GM23338 (cell line): ENCODE results near the gene TMEM88. TPM values are rescaled to one million over a fixed set of nuclear protein-coding genes. Genes with fewer than 3 reads are reported as not detected.

Source experiments
- ATAC-seq: fragments of 200-7000 bp; cut with Tn5 transposase; 3 replicates; pipeline ENCODE4 v1.9.1; 2020
- DNase-seq: peaks from one replicate; pipeline ENCODE4 v3.0.0-alpha.2; 2015; ENCODE audit warnings: low spot score
- H2AFZ ChIP-seq: fragments of 200-600 bp; sonication (generic); 2 replicates; pipeline ENCODE4 v1.8.0; 2016; ENCODE audit warnings: antibody characterized with exemption, mild to moderate bottlenecking, moderate library complexity
- H3F3A ChIP-seq: fragments of 200-600 bp; sonication (generic); replicated peaks from 2 replicates; pipeline ENCODE4 v1.8.0; 2017; ENCODE audit warnings: antibody characterized with exemption, mixed run types, low read depth
- H3K27ac ChIP-seq: fragments of 200-600 bp; sonication (generic); 2 replicates; pipeline ENCODE4 v1.6.1; 2016; ENCODE audit warnings: low read depth
- H3K27me3 ChIP-seq: fragments of 200-600 bp; sonication (generic); 2 replicates; pipeline ENCODE4 v1.8.0; 2016; ENCODE audit warnings: mild to moderate bottlenecking, mixed run types, moderate library complexity; ENCODE audit not compliant: insufficient read depth
- H3K36me3 ChIP-seq: fragments of 200-600 bp; sonication (generic); 2 replicates; pipeline ENCODE4 v1.8.0; 2016; ENCODE audit warnings: mild to moderate bottlenecking; ENCODE audit not compliant: insufficient read depth
- H3K4me1 ChIP-seq: fragments of 200-600 bp; sonication (generic); 2 replicates; pipeline ENCODE4 v1.8.0; 2016; ENCODE audit warnings: mild to moderate bottlenecking, moderate library complexity; ENCODE audit not compliant: insufficient read depth
- H3K4me2 ChIP-seq: fragments of 200-600 bp; sonication (generic); 2 replicates; pipeline ENCODE4 v1.7.1; 2017; ENCODE audit warnings: mixed run types
- H3K4me3 ChIP-seq: fragments of 200-600 bp; sonication (generic); 2 replicates; pipeline ENCODE4 v1.6.1; 2016; ENCODE audit warnings: mixed run types
- H3K79me2 ChIP-seq: fragments of 200-600 bp; sonication (generic); replicated peaks from 2 replicates; pipeline ENCODE4 v1.8.0; 2017; ENCODE audit warnings: mild to moderate bottlenecking; ENCODE audit not compliant: insufficient read depth
- H3K9me2 ChIP-seq: fragments of 200-600 bp; sonication (generic); 2 replicates; pipeline ENCODE4 v1.8.0; 2017; ENCODE audit not compliant: insufficient read depth
- H4K20me1 ChIP-seq: fragments of 200-600 bp; sonication (generic); replicated peaks from 2 replicates; pipeline ENCODE4 v1.8.0; 2017; ENCODE audit warnings: mild to moderate bottlenecking; ENCODE audit not compliant: insufficient read depth
- H3K27ac Mint-ChIP-seq: 2 replicates; pipeline ENCODE4 v1.8.0; 2020; ENCODE audit warnings: inconsistent platforms, mild to moderate bottlenecking, moderate library complexity, mixed read lengths
- H3K27me3 Mint-ChIP-seq: 3 replicates; pipeline ENCODE4 v1.8.0; 2022; ENCODE audit warnings: low read depth, mild to moderate bottlenecking, moderate library complexity, mixed read lengths, inconsistent platforms; ENCODE audit not compliant: insufficient read depth, poor library complexity
- H3K36me3 Mint-ChIP-seq: 3 replicates; pipeline ENCODE4 v1.8.0; 2021; ENCODE audit warnings: low read depth, mild to moderate bottlenecking, inconsistent platforms, moderate library complexity, mixed read lengths
- H3K4me1 Mint-ChIP-seq: 3 replicates; pipeline ENCODE4 v1.8.0; 2020; ENCODE audit warnings: mild to moderate bottlenecking, inconsistent platforms, mixed read lengths
- H3K4me3 Mint-ChIP-seq: 3 replicates; pipeline ENCODE4 v1.8.0; 2021; ENCODE audit warnings: moderate library complexity, mild to moderate bottlenecking, inconsistent platforms, mixed read lengths
- H3K9me3 Mint-ChIP-seq: 3 replicates; pipeline ENCODE4 v1.8.0; 2020; ENCODE audit warnings: moderate library complexity, mild to moderate bottlenecking, inconsistent platforms, mixed read lengths
- CREB1 ChIP-seq: fragments of 250-450 bp; sonication (Bioruptor Pico); IDR thresholded peaks from 2 replicates; pipeline ENCODE4 v1.5.0; 2020; ENCODE audit warnings: low read depth, mild to moderate bottlenecking, moderate library complexity
- EZH2phosphoT487 ChIP-seq: fragments of 200-600 bp; sonication (generic); IDR thresholded peaks from one replicate; pipeline ENCODE4 v1.8.1; 2018; ENCODE audit warnings: antibody characterized with exemption; ENCODE audit not compliant: unreplicated experiment
- JUNB ChIP-seq: IDR thresholded peaks from one replicate; pipeline ENCODE4 v1.6.1; 2016; ENCODE audit warnings: antibody characterized with exemption; ENCODE audit not compliant: unreplicated experiment
- NANOG ChIP-seq: IDR thresholded peaks from 2 replicates; pipeline ENCODE4 v1.6.1; 2016; ENCODE audit warnings: antibody characterized with exemption, borderline replicate concordance
- POLR2AphosphoS5 ChIP-seq: IDR thresholded peaks from 2 replicates; pipeline ENCODE4 v1.6.1; 2016; ENCODE audit warnings: antibody characterized with exemption, low read depth
- STAT1 ChIP-seq: IDR thresholded peaks from one replicate; pipeline ENCODE4 v1.6.1; 2016; ENCODE audit warnings: antibody characterized with exemption; ENCODE audit not compliant: unreplicated experiment
- ZNF114 ChIP-seq: fragments of 250-450 bp; sonication (Bioruptor Pico); IDR thresholded peaks from 2 replicates; pipeline ENCODE4 v1.5.0; 2020; ENCODE audit warnings: mild to moderate bottlenecking, moderate library complexity
- ZNF331 ChIP-seq: fragments of 250-450 bp; sonication (Bioruptor Pico); IDR thresholded peaks from 2 replicates; pipeline ENCODE4 v1.5.0; 2020; ENCODE audit warnings: low read depth, mild to moderate bottlenecking, moderate library complexity
- polyA plus RNA-seq: library from polyadenylated mRNA; unstranded; fragments of >200 nt; fragmentation: Nextera tagmentation; extraction: Ambion mirVana; gene quantifications from 2 replicates; pipeline ENCODE4 v1.2.1, GENCODE V29; 2016
- total RNA-seq: library from RNA; depleted of rRNA; stranded (reverse); fragments of >200 nt; shearing (Covaris generic); gene quantifications from 2 replicates; pipeline ENCODE4 v1.2.3, GENCODE V29; 2014
- TF ChIP-seq, protein P1 (sequence below): fragments of 250-450 bp; sonication (Bioruptor Pico); IDR thresholded peaks from 2 replicates; pipeline ENCODE4 v1.5.0; 2020; ENCODE audit warnings: mild to moderate bottlenecking, moderate library complexity
- TF ChIP-seq, protein P2 (sequence below): IDR thresholded peaks from one replicate; pipeline ENCODE4 v1.6.1; 2018; ENCODE audit warnings: antibody characterized with exemption; ENCODE audit not compliant: unreplicated experiment
- TF ChIP-seq, protein P3 (sequence below): IDR thresholded peaks from 2 replicates; pipeline ENCODE4 v1.6.1; 2016; ENCODE audit warnings: antibody characterized with exemption

TMEM88 gene
- total and polyA plus RNA-seq, 2 experiments from 2014 or later = 0.58 to 0.97 TPM

DNA sequence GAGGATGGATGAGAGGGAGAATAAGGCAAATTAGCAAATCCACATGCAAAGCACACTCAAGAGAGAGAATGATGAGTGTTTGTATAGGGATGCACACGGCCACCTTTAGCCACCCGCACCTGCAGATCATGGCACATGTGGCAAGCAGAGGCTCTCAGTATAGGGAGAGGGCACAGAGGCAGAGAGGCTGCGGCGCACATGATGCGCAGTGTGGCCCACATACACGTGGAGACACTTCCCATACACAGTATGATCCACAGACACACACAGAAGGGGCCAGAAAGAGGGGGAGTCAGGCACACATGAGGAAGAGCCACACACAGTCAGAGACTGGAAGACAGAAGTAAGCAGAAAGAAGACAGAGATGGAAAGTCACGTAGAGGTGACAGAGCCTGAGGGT is 27.2 kb downstream of the TMEM88 start (continued):
- TF ChIP-seq, protein P1, sequence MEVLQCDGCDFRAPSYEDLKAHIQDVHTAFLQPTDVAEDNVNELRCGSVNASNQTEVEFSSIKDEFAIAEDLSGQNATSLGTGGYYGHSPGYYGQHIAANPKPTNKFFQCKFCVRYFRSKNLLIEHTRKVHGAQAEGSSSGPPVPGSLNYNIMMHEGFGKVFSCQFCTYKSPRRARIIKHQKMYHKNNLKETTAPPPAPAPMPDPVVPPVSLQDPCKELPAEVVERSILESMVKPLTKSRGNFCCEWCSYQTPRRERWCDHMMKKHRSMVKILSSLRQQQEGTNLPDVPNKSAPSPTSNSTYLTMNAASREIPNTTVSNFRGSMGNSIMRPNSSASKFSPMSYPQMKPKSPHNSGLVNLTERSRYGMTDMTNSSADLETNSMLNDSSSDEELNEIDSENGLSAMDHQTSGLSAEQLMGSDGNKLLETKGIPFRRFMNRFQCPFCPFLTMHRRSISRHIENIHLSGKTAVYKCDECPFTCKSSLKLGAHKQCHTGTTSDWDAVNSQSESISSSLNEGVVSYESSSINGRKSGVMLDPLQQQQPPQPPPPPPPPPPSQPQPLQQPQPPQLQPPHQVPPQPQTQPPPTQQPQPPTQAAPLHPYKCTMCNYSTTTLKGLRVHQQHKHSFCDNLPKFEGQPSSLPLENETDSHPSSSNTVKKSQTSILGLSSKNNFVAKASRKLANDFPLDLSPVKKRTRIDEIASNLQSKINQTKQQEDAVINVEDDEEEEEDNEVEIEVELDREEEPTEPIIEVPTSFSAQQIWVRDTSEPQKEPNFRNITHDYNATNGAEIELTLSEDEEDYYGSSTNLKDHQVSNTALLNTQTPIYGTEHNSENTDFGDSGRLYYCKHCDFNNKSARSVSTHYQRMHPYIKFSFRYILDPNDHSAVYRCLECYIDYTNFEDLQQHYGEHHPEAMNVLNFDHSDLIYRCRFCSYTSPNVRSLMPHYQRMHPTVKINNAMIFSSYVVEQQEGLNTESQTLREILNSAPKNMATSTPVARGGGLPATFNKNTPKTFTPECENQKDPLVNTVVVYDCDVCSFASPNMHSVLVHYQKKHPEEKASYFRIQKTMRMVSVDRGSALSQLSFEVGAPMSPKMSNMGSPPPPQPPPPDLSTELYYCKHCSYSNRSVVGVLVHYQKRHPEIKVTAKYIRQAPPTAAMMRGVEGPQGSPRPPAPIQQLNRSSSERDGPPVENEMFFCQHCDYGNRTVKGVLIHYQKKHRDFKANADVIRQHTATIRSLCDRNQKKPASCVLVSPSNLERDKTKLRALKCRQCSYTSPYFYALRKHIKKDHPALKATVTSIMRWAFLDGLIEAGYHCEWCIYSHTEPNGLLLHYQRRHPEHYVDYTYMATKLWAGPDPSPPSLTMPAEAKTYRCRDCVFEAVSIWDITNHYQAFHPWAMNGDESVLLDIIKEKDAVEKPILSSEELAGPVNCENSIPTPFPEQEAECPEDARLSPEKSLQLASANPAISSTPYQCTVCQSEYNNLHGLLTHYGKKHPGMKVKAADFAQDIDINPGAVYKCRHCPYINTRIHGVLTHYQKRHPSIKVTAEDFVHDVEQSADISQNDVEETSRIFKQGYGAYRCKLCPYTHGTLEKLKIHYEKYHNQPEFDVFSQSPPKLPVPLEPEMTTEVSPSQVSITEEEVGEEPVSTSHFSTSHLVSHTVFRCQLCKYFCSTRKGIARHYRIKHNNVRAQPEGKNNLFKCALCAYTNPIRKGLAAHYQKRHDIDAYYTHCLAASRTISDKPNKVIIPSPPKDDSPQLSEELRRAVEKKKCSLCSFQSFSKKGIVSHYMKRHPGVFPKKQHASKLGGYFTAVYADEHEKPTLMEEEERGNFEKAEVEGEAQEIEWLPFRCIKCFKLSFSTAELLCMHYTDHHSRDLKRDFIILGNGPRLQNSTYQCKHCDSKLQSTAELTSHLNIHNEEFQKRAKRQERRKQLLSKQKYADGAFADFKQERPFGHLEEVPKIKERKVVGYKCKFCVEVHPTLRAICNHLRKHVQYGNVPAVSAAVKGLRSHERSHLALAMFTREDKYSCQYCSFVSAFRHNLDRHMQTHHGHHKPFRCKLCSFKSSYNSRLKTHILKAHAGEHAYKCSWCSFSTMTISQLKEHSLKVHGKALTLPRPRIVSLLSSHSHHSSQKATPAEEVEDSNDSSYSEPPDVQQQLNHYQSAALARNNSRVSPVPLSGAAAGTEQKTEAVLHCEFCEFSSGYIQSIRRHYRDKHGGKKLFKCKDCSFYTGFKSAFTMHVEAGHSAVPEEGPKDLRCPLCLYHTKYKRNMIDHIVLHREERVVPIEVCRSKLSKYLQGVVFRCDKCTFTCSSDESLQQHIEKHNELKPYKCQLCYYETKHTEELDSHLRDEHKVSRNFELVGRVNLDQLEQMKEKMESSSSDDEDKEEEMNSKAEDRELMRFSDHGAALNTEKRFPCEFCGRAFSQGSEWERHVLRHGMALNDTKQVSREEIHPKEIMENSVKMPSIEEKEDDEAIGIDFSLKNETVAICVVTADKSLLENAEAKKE (CRISPR knock-in tag) = no peak

DNA sequence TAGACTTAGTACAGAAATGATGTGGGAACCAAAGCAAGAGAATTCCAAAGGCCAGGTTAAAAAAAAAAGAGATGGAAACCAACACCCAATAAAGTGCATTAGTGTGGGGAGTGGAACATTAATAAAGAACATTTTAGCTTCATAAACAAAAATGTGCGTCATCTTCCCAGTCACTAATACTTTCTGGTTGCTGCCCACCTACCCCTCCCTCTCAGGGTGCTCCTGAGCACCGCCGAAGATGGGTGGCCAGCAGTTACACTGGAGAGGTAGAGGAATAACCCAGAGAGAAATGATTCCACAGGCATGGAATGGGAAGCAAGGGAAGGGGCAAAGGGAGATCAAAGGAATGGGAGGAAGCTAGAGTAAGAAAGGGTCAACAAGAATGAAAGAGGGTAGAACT is 27.8 kb downstream of the TMEM88 start:
- Mint-ChIP-seq H3K4me1 (peaks cover 3% of the 10 kb centered on the region; the same call in 1 of the 3 replicates), H3K9me3 (no peaks in the 10 kb centered on the region; the same call in 2 of the 3 replicates), H3K27ac (no peak overlapping the region), H3K27me3 (peaks cover 2% of the 10 kb centered on the region), H3K4me3 (no peak overlapping the region), H3K36me3 (no peaks in the 10 kb centered on the region; the same call in 2 of the 3 replicates)
- H3K4me2 ChIP-seq = no peak overlapping the region
- H3K27me3 ChIP-seq = peaks cover 60% of the 10 kb centered on the region
- no peak overlapping the region for H3K27ac ChIP-seq
- DNase-seq = no peak
- H4K20me1 ChIP-seq = no peaks in the 10 kb centered on the region
- no peaks in the 10 kb centered on the region for H3K79me2 ChIP-seq
- no peak overlapping the region for H3K4me3 ChIP-seq
- no peaks in the 10 kb centered on the region for H3K9me2 ChIP-seq
- peaks cover 8% of the 10 kb centered on the region for H3F3A ChIP-seq
- no peak for ATAC-seq
- peaks cover 29% of the 10 kb centered on the region for H3K4me1 ChIP-seq
- no peak overlapping the region for H2AFZ ChIP-seq
- H3K36me3 ChIP-seq = no peaks in the 10 kb centered on the region
- TF ChIP-seq EZH2phosphoT487 = no peak
- no peak for TF ChIP-seq STAT1
- TF ChIP-seq, protein P2, sequence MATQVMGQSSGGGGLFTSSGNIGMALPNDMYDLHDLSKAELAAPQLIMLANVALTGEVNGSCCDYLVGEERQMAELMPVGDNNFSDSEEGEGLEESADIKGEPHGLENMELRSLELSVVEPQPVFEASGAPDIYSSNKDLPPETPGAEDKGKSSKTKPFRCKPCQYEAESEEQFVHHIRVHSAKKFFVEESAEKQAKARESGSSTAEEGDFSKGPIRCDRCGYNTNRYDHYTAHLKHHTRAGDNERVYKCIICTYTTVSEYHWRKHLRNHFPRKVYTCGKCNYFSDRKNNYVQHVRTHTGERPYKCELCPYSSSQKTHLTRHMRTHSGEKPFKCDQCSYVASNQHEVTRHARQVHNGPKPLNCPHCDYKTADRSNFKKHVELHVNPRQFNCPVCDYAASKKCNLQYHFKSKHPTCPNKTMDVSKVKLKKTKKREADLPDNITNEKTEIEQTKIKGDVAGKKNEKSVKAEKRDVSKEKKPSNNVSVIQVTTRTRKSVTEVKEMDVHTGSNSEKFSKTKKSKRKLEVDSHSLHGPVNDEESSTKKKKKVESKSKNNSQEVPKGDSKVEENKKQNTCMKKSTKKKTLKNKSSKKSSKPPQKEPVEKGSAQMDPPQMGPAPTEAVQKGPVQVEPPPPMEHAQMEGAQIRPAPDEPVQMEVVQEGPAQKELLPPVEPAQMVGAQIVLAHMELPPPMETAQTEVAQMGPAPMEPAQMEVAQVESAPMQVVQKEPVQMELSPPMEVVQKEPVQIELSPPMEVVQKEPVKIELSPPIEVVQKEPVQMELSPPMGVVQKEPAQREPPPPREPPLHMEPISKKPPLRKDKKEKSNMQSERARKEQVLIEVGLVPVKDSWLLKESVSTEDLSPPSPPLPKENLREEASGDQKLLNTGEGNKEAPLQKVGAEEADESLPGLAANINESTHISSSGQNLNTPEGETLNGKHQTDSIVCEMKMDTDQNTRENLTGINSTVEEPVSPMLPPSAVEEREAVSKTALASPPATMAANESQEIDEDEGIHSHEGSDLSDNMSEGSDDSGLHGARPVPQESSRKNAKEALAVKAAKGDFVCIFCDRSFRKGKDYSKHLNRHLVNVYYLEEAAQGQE = no peak
- TF ChIP-seq ZNF331 (CRISPR knock-in tag) = no peak
- TF ChIP-seq, protein P3, sequence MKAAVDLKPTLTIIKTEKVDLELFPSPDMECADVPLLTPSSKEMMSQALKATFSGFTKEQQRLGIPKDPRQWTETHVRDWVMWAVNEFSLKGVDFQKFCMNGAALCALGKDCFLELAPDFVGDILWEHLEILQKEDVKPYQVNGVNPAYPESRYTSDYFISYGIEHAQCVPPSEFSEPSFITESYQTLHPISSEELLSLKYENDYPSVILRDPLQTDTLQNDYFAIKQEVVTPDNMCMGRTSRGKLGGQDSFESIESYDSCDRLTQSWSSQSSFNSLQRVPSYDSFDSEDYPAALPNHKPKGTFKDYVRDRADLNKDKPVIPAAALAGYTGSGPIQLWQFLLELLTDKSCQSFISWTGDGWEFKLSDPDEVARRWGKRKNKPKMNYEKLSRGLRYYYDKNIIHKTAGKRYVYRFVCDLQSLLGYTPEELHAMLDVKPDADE = no peak
- TF ChIP-seq JUNB = no peak
- no peak for TF ChIP-seq POLR2AphosphoS5
- no peak for TF ChIP-seq ZNF114 (CRISPR knock-in tag)
- no peak for TF ChIP-seq CREB1 (CRISPR knock-in tag)
- no peak for TF ChIP-seq NANOG
